SH-SY5Y (cell line): ENCODE measurements around the gene PEX14.

Experiments
- GATA2 ChIP-seq: IDR thresholded peaks from 2 replicates; pipeline ENCODE4 v1.6.1; 2011; ENCODE audit warnings: mild to moderate bottlenecking, low read depth, low read length
- GATA3 ChIP-seq: IDR thresholded peaks from 2 replicates; pipeline ENCODE4 v1.6.1; 2011; ENCODE audit warnings: low read depth, mild to moderate bottlenecking, low read length, moderate library complexity

Gene PEX14

GRCh38 chr1:10616696-10617095 lies 141.9 kb downstream of the PEX14 start:
- TF ChIP-seq GATA2 (no peak), GATA3 (no peak)

DNA sequence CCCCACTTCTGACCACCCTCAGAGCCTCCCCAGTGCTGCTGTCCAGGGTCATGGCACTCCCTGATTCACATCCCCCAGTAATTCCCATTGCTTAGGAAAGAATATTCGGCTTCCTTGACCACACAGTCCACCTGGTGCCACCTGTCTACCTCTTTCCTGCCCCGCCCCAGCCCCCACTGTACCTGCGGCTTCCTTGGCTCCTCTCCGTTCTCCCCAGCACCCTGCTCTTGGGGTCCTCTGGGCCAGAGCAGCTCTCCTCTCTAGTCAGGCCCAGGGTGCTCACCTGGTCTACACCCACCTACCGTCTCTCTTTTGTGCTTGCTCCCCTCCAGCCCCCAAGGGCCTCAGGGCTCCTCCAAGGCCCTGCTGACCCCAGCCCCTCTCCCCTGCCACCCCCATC lies 142.6 kb downstream of the PEX14 start:
- TF ChIP-seq GATA2 (no peak), GATA3 (no peak)

DNA sequence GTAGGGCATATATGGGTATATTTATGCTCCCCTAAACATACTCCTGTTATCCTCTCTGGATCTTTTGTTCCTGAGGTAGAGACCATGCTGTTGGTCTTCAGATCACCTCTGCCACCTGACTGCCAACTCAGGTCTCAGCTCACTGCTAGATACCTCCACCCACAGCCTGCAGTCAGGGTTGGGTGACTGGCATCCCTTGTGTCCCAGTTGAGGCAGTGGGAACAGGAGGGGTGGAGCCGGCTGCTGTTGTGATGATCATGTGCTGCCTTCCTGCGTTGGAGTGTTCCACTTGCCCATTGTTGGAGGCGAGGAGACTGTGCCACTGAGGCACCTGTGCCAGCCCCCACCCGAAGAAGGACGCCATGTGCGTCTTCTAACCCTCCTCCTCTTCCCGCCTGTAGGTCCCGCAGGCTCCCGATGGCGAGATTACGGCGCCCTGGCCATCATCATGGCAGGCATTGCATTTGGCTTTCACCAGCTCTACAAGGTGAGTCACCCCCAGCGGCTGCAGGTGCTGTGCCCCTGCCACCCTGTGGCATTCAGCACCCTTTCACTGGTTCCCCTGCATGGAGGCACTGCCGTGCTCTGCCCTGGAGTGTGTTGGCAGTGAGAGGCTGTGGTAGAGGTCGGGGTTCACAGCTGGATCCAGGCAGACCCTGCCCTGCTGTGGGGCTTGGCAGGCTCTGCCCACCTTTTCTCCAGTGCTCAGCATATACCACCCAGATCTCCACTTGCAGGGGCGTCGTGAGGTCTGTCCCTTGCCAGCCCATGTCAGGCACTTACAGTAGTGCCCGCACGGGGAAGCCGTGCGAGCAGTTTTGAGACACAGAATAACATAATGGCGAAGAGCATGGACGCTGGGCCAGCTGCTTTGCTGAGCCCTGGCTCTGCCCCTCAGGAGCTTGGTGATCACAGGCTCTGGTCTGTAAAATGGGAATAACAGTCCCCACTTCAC lies 143.5 kb downstream of the PEX14 start:
- TF ChIP-seq GATA3 (no peak), GATA2 (no peak)

DNA sequence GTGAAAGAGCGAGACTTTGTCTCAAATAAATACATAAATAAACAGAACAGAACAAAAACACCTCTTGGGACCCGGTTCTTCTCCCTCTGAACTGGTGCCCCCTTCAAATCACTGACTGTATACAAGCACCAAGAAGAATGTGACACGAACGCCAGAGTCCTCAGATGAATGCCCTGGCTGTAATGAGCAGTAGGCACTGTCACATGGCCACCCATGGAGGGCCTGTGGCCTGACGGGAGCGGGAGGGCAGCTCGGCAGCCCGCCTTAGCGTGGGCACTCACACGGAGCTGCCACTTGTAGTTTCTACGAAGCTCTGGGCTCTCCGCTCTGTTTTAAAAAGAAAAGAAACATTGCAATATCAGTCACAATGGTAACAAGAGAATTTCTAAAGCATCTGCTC lies 146.0 kb downstream of the PEX14 start:
- TF ChIP-seq GATA2, result no peak
- TF ChIP-seq GATA3, result no peak

DNA sequence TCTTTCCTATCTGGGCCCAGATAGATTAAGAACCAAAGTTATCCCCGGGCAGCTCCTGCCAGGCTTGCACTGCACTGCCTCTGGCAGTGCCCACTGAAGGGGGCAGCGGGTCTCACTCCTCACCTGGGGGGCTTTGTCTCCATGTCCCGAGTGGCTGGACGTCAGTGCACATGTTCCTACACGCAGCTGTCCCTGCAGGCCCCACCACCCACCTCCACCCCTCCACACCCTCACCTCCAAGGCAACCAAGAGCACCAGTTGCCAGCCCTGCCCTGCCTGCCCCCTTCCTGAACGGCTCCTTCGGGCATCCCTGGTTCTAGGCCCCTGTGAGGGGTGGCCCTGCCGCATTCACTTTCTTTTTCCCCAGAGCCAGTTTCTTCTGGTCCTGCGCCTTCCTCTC lies 147.2 kb downstream of the PEX14 start:
- no peak for TF ChIP-seq GATA3
- TF ChIP-seq GATA2, result no peak

DNA sequence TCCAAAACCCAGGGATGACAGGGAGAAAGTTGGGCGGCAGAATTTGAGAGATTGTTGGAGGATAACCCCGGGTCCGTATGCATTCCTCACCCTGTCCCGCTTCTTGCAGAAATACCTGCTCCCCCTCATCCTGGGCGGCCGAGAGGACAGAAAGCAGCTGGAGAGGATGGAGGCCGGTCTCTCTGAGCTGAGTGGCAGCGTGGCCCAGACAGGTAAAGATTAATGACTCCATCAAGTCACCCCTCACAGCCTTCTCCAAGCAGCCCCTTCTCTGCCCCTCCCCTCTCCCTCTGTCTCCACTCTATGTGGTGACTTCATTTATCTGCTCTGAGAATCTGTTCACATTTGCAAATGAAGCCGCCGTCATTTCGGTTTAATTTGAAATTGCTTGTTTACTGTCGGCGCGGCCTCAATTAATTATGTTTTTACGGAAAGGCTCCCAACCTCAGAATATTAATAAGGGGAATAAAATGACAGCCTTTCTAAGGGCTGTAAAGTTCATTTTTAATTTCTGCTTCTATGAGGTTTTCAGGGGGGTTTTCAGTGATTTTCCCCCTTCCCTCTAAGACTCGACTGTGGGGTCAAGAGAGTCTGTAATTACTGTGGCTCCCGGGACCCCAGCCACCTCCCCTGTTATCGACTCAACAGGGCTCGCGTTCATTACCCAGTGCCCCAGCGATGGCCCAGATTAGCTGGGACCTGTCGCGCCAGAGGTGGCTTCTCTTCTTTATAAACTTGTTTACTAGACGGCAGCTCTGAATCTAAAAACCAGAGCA lies 148.3 kb downstream of the PEX14 start:
- TF ChIP-seq GATA2 (no peak), GATA3 (no peak)

DNA sequence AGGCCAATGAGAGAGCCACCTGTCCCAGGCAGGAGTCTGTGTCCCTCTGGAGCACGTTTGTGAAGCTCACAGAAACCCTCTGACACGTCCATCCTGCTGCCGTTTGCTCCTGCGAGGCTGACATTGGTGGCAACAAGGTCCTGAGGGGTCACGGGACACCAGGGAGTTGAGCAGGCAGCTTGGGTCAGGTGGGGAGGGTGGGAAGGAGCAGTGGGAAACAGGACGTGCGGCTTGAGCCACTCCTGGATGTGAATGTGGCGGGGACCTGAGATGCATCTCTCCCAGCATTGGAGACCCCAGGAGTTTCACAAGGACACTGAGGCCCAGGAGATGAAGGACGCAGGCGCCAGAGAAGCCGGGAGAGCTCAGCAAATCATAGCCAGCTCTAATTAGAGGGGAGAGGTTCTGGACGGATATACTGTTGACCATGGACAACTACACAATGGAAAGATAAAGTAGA lies 149.0 kb downstream of the PEX14 start:
- no peak for TF ChIP-seq GATA3
- TF ChIP-seq GATA2, result no peak

GRCh38 chr1:10624256-10625050 lies 149.7 kb downstream of the PEX14 start:
- TF ChIP-seq GATA3 (no peak), GATA2 (no peak)

GRCh38 chr1:10625076-10625475 lies 150.3 kb downstream of the PEX14 start:
- TF ChIP-seq GATA2, result no peak
- no peak for TF ChIP-seq GATA3

- TF ChIP-seq GATA3 (no peak), GATA2 (no peak)
Measured at GRCh38 chr1:10625554-10625953, 150.8 kb downstream of the PEX14 start.

- TF ChIP-seq GATA3, result no peak
- no peak for TF ChIP-seq GATA2
Measured at GRCh38 chr1:10626131-10626731, 151.5 kb downstream of the PEX14 start.

DNA sequence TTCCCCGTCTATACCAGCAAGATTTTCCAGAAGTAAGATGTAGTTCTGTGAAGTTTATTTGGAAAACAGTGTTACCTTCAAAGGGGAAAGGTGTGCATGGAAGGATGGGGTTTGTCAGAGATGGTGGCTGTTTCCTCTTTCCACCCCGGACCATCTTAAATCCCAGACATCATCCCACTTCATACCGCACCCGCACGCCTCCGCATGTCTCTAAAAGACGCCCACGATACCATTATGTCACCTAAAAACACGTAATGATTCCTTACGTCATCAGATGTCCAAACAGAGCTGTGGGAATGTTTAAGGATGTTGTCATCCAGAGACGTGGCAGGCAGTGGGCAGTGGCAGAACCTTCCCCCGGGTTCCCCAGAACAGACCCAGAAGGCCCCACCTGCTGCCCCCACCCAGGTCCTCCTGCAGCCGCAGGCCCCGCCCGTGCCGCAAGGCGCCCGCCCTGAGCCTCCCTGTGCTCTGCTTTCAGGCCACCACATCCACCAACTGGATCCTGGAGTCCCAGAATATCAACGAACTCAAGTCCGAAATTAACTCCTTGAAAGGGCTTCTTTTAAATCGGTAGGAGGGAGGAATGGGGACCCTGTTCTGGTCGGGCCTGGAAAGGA lies 152.2 kb downstream of the PEX14 start:
- TF ChIP-seq GATA3, result no peak
- TF ChIP-seq GATA2, result no peak

GRCh38 chr1:10628685-10629084 lies 153.9 kb downstream of the PEX14 start:
- no peak for TF ChIP-seq GATA3
- no peak for TF ChIP-seq GATA2
